ENCODE data around the gene TUBAL3.

- TF ChIP-seq, protein P1, sequence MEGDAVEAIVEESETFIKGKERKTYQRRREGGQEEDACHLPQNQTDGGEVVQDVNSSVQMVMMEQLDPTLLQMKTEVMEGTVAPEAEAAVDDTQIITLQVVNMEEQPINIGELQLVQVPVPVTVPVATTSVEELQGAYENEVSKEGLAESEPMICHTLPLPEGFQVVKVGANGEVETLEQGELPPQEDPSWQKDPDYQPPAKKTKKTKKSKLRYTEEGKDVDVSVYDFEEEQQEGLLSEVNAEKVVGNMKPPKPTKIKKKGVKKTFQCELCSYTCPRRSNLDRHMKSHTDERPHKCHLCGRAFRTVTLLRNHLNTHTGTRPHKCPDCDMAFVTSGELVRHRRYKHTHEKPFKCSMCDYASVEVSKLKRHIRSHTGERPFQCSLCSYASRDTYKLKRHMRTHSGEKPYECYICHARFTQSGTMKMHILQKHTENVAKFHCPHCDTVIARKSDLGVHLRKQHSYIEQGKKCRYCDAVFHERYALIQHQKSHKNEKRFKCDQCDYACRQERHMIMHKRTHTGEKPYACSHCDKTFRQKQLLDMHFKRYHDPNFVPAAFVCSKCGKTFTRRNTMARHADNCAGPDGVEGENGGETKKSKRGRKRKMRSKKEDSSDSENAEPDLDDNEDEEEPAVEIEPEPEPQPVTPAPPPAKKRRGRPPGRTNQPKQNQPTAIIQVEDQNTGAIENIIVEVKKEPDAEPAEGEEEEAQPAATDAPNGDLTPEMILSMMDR (IDR thresholded peaks at IDR 0.05): no peak
- TF ChIP-seq EP300 (IDR thresholded peaks at IDR 0.05; ENCODE audit: low read depth): no peak
Observed at GRCh38 chr10:5343561-5343960, 61.1 kb downstream of the TUBAL3 start.
